Measurements from ENCODE around the gene GCNT4.
A peak's percentile ranks its signal among the peaks of the same experiment; 100 is the strongest.

The GCNT4 gene

GRCh38 chr5:75049456-75050351 is 2.7 kb downstream of the GCNT4 start:
- FAIRE-seq = no peak

- no peak for FAIRE-seq
Observed at GRCh38 chr5:75048457-75048953, 3.9 kb downstream of the GCNT4 start.

GRCh38 chr5:75047356-75047755 is 5.0 kb downstream of the GCNT4 start:
- peak; percentile 27 for FAIRE-seq

GRCh38 chr5:75046366-75047142 is 5.8 kb downstream of the GCNT4 start:
- FAIRE-seq = no peak

GRCh38 chr5:75045071-75045470 is 7.3 kb downstream of the GCNT4 start:
- FAIRE-seq = no peak

GRCh38 chr5:75044406-75044805 is 8.0 kb downstream of the GCNT4 start:
- FAIRE-seq = no peak

- no peak for FAIRE-seq
Observed at GRCh38 chr5:75043633-75044264, 8.6 kb downstream of the GCNT4 start.

GRCh38 chr5:75042522-75042921 is 9.8 kb downstream of the GCNT4 start:
- FAIRE-seq = no peak

- FAIRE-seq = no peak
Observed at GRCh38 chr5:75040973-75041372, 11.4 kb downstream of the GCNT4 start.

GRCh38 chr5:75037106-75037505 is 15.3 kb downstream of the GCNT4 start:
- peak; percentile 82 for FAIRE-seq

GRCh38 chr5:75034137-75034739 is 18.1 kb downstream of the GCNT4 start:
- peak; percentile 66 for FAIRE-seq

- peak; percentile 66 for FAIRE-seq
Observed at GRCh38 chr5:75031366-75031765, 21.0 kb downstream of the GCNT4 start.

- FAIRE-seq = no peak
Observed at GRCh38 chr5:75028090-75028489, 24.3 kb downstream of the GCNT4 start.

- no peak for FAIRE-seq
Observed at GRCh38 chr5:75023368-75024159, 28.8 kb downstream of the GCNT4 start.

GRCh38 chr5:75021800-75022199 is 30.6 kb downstream of the GCNT4 start:
- FAIRE-seq = no peak

- FAIRE-seq = peak; percentile 98
Observed at GRCh38 chr5:75021219-75021618, 31.1 kb downstream of the GCNT4 start.

GRCh38 chr5:75020016-75020656 is 32.2 kb downstream of the GCNT4 start:
- no peak for FAIRE-seq

GRCh38 chr5:75018805-75019587 is 33.4 kb downstream of the GCNT4 start:
- peak; percentile 99 for FAIRE-seq

GRCh38 chr5:75017971-75018370 is 34.4 kb downstream of the GCNT4 start:
- FAIRE-seq = no peak

- no peak for FAIRE-seq
Observed at GRCh38 chr5:75016896-75017295, 35.5 kb downstream of the GCNT4 start.

- no peak for FAIRE-seq
Observed at GRCh38 chr5:75012748-75013147, 39.6 kb downstream of the GCNT4 start.

Data from G401.6 (cell line).